Stomach smooth muscle (tissue), 2 donors: Measurements from ENCODE around the gene FCGR3B.
A peak's percentile ranks its signal among the peaks of the same experiment; 100 is the strongest.
"Not testable (repeated sequence)": the region's sequence is repeated elsewhere in the genome, so short reads cannot be mapped to it uniquely, and the experiment has no call there.

Experiments used
- H3K27ac ChIP-seq: one replicate; pipeline ENCODE4 v1.7.0; 2013; ENCODE audit warnings: mild to moderate bottlenecking, low read length, inconsistent platforms
- H3K27me3 ChIP-seq, 2 donors: one replicate each; pipeline ENCODE4 v1.7.0; 2013; ENCODE audit warnings: low read length in 2 of 2; ENCODE audit not compliant: insufficient read depth in 2 of 2, control insufficient read depth in 1 of 2
- H3K36me3 ChIP-seq, 2 donors: one replicate each; pipeline ENCODE4 v1.7.0; 2013; ENCODE audit warnings: low read length in 2 of 2; ENCODE audit not compliant: control insufficient read depth in 2 of 2, insufficient read depth in 2 of 2
- H3K4me1 ChIP-seq: one replicate; pipeline ENCODE4 v1.7.0; 2013; ENCODE audit warnings: low read length; ENCODE audit not compliant: control insufficient read depth, insufficient read depth
- H3K4me3 ChIP-seq, 2 donors: one replicate each; pipeline ENCODE4 v1.7.0; 2013; ENCODE audit warnings: low read length in 2 of 2
- H3K9ac ChIP-seq, 2 donors: one replicate each; pipeline ENCODE4 v1.7.0; 2013; ENCODE audit warnings: low read length in 2 of 2, mild to moderate bottlenecking in 1 of 2
- H3K9me3 ChIP-seq, 2 donors: one replicate each; pipeline ENCODE4 v1.7.0; 2013; ENCODE audit warnings: low read length in 2 of 2; ENCODE audit not compliant: control insufficient read depth in 2 of 2
- donor health status: healthy.
- donor health status: Pancreatic carcinoma.

Gene FCGR3B

GRCh38 chr1:161620399-161620798 is 10.6 kb downstream of the FCGR3B start:
- not testable (repeated sequence) for H3K9me3 ChIP-seq, H3K4me3 ChIP-seq, H3K27me3 ChIP-seq, H3K27ac ChIP-seq, H3K4me1 ChIP-seq, H3K9ac ChIP-seq, H3K36me3 ChIP-seq

GRCh38 chr1:161618517-161618916 is 12.5 kb downstream of the FCGR3B start:
- not testable (repeated sequence) for H3K9me3 ChIP-seq, H3K36me3 ChIP-seq, H3K4me1 ChIP-seq, H3K27me3 ChIP-seq, H3K27ac ChIP-seq, H3K4me3 ChIP-seq, H3K9ac ChIP-seq

GRCh38 chr1:161616417-161616816 is 14.6 kb downstream of the FCGR3B start:
- not testable (repeated sequence) for H3K9ac ChIP-seq

GRCh38 chr1:161613142-161613514 is 17.8 kb downstream of the FCGR3B start:
- H3K9me3 ChIP-seq, H3K9ac ChIP-seq, H3K4me1 ChIP-seq, H3K27me3 ChIP-seq, H3K36me3 ChIP-seq: not testable (repeated sequence)
- Histone ChIP-seq H3K4me3 (peak overlapping the region in 1 of 2 donors; percentile 40), H3K27ac (peak overlapping the region; percentile 53)

More at GRCh38 chr1:161616417-161616816, 14.6 kb downstream of the FCGR3B start:
- H3K4me3 ChIP-seq, H3K36me3 ChIP-seq, H3K9me3 ChIP-seq, H3K27ac ChIP-seq, H3K4me1 ChIP-seq, H3K27me3 ChIP-seq: not testable (repeated sequence)

GRCh38 chr1:161612322-161613141 is 18.4 kb downstream of the FCGR3B start:
- not testable (repeated sequence) for H3K27me3 ChIP-seq, H3K4me1 ChIP-seq, H3K9me3 ChIP-seq, H3K36me3 ChIP-seq
- Histone ChIP-seq H3K27ac (peak overlapping the region; percentile 53), H3K4me3 (peak overlapping the region; percentile 60 to 74), H3K9ac (peak overlapping the region; percentile 59 to 69)

GRCh38 chr1:161611866-161612321 is 19.1 kb downstream of the FCGR3B start:
- not testable (repeated sequence) for H3K36me3 ChIP-seq, H3K27ac ChIP-seq, H3K9me3 ChIP-seq, H3K4me1 ChIP-seq, H3K27me3 ChIP-seq
- Histone ChIP-seq H3K4me3 (peak overlapping the region; percentile 60 to 74), H3K9ac (peak overlapping the region; percentile 59 to 69)

GRCh38 chr1:161610198-161610597 is 20.8 kb downstream of the FCGR3B start:
- not testable (repeated sequence) for H3K9me3 ChIP-seq, H3K4me1 ChIP-seq, H3K27me3 ChIP-seq, H3K27ac ChIP-seq, H3K9ac ChIP-seq, H3K36me3 ChIP-seq, H3K4me3 ChIP-seq

- H3K27ac ChIP-seq, H3K9ac ChIP-seq, H3K4me1 ChIP-seq, H3K36me3 ChIP-seq, H3K9me3 ChIP-seq, H3K4me3 ChIP-seq: not testable (repeated sequence)
- peaks cover 3 to 17% of the 10 kb centered on the region in 2 donors for H3K27me3 ChIP-seq
Observed at GRCh38 chr1:161606541-161607336, 24.2 kb downstream of the FCGR3B start.

- not testable (repeated sequence) for H3K27ac ChIP-seq, H3K36me3 ChIP-seq, H3K4me1 ChIP-seq, H3K9ac ChIP-seq, H3K9me3 ChIP-seq
- Histone ChIP-seq H3K27me3 (peaks cover 3 to 17% of the 10 kb centered on the region in 2 donors), H3K4me3 (peak overlapping the region in 1 of 2 donors; percentile 47)
Observed at GRCh38 chr1:161605762-161606540, 25.0 kb downstream of the FCGR3B start.

GRCh38 chr1:161605024-161605423 is 26.0 kb downstream of the FCGR3B start:
- not testable (repeated sequence) for H3K27ac ChIP-seq, H3K36me3 ChIP-seq, H3K9me3 ChIP-seq, H3K4me1 ChIP-seq, H3K9ac ChIP-seq, H3K4me3 ChIP-seq
- H3K27me3 ChIP-seq: peaks cover 3 to 17% of the 10 kb centered on the region in 2 donors
